IPS-NIHi11 (cell line): ENCODE data around the gene BMP7.

Experiments
- DNase-seq: peaks from one replicate; pipeline ENCODE4 v3.0.0; 2012; ENCODE audit warnings: mixed read lengths, low spot score

BMP7 gene

DNA sequence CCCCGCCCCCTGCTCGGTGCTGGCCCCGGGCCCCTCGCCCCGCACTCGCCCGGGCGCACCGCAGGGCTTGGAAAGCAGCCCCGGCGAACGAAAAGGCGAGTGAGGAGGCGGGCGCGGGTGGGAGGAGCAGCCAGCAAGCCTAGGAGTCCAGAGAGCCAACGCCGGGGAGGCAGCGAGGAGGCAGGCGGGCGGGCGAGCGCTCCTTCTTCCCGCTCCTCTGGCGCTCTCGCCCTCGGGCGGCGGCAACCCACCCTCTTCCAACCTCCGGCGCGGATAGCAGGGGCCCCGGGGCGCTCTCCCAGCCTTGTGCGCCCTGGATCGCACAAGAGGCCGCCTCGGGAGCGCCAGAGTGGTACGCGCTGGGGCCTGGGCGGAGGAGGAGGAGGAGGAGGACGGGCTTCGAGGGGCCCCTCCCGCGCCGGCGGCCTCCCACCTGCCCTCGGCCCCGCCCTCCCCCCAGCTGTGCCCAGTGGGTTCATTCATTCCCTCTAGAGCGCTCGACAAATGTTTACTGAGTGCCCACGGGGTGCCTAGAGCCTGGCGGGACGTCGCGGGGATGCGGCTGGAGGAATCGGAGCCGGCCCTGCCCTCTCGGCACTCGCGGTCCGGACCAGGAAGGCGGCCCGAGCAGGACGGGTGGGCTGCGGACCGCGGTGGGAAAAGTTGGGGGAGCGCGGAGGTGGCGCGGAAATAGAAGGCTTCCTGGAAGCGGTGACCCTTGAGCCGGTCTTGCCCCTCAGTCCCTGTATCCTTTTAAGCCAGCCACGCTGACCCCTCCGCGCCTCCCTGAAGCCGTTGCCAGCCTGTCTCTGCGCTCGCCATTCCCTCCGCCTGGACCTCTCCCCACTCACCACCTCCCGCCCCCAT, at the start of gene BMP7:
TSS of gene BMP7 (minus strand) at position 351 of the 867 bp plus-strand sequence. CDS start 519 bp downstream, outside the sequence.
- peak; percentile 69 for DNase-seq

DNA sequence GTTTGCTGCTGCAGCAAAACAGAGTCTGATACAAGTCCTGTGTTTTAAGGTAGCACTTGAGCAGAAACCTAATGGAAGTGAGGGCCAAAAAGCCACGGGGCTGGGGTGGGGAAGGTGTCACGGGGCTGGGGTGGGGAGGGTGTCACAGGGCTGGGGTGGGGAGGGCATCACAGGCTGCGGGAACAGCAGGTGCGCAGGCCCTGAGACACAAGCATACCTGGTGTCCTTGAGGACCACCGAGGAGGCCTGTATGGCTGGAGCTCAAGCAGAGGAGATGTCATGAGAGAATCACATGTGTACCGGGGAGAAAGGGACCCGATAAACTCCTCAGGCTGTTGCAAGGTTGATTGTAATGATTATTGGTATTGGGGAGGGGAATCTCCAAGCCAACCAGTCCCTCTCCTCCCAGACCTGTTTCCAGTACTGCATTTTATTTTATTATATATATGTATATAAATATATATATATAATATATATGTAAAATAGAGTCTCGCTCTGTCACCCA, 49.6 kb upstream of the BMP7 start:
- no peak for DNase-seq

DNA sequence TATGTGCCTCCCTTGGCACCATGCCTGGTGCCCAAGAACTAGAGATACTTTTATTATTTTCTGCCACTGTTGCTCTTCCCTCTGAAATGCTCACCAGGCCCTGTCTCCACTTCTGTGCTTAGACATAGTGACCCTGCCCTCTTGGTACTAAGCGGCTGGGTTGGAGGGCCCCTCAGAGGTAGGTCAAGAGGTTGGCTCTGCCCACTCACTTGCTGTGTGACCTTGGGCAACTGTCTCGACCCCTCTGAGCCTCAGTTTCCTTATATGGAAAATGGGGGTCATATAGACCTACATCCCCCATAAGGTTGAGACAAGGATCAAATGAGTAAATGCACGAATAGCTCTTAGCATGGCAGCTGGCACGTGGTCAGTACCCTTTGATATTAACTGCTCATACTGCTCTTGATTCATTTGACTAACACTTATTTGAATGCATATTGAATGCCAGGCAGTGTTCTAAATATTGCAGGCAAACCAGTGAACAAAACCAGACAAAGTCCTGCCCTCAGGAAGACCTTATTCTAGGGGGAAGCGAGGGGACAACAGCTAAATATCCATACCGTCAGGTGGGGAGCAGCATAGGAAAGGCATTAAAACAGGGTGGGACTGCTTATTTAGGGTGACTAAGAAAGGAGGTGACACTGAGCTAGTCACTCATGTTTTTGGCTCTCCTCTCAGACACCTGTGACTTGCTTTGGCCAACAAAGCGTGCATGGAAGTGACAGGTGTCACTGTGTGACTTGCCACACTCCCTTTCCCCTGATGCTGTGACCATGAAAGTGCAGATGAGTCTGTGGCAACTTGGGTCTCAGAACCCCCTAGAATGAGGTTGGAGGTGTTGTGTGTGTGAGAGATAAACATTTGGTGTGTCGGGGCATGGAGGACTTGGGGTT, 48.9 kb upstream of the BMP7 start:
- DNase-seq: no peak

DNA sequence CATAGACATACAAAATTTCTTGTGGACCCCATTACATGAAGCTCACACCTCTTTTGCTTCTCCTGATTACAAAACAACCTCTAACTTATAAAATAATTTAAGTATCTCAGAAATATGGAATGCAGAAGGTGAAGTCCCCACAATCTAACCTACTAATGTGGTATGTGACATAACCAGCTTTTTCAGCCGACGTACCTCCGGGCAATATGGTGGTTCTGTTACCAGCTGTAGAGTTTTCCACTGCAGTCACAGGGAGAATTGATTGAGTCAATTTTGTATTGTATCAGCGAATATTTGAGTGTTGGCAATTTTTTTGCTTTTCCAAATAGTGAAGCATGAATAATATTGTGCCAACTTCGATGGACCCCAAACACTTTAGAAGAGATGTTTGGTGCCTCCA, 47.5 kb upstream of the BMP7 start:
- no peak for DNase-seq

DNA sequence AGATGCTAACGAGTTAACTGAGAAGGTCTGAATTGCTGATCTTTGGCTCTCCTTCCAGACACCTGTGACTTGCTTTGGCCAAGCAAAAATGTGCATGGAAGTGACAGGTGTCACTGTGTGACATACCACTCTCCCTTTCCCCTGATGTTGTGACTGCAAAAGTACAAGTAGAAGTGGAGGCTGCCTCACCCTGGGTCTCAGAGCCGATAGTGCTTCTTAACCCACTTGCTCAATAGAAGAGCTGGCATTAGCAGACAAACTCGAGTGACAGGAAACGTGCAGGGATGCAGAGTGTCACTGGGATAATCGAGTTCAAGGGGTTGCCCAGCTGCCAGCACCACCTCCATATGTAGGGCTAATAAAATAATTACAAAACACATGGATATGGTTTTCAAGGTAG, 46.8 kb upstream of the BMP7 start:
- no peak for DNase-seq

DNA sequence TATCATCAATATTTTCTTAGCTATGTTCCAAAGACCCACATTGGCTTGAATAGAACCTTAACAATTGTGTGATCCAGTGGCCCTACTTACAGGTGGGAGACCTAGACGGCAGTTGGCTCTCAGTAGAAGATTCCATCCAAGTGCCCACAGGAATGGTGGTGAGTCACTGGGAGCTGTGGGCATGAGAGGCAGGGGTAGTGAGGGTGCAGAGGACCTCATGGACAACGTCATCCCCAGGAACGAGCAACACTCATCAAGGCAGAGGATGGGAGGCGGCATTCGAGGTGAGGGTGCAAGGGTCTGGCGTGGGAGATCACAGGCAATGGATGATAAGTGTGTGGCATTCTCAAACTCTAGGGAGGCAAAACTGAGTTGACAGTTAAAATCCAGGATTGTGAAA, 45.7 kb upstream of the BMP7 start:
- DNase-seq: no peak

DNA sequence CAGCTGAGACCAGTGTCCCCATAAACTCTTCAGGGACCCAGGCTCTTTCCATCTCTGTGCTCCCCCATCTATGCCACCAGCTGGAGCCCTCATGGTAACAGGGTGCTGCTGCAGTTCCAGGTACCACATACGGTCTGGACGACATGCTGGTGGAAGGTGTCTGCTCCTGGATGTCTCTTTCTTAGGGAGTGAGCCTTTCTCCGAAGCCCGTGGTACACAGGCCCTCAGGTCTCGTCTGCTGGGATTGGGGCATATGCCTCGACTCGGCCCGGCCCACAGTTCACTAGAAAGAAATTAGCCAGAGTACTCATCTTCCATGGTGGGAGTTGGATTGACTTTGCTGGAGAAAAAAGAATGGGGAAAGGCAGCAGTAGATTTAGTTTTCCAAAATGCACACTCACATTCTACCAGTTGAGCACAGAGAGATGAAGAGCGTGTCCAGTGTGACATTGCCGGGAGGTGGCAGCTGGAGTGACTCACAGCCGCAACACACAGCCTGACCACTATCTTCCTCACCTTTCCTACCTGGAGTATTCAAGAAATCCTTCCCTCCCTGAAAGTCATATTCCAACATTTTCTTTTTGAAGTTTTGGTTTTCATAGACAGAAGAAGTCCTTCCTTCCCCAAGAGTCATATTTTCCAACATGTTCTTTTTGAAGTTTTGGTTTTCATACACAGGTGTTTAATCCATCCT, 44.5 kb upstream of the BMP7 start:
- no peak for DNase-seq

DNA sequence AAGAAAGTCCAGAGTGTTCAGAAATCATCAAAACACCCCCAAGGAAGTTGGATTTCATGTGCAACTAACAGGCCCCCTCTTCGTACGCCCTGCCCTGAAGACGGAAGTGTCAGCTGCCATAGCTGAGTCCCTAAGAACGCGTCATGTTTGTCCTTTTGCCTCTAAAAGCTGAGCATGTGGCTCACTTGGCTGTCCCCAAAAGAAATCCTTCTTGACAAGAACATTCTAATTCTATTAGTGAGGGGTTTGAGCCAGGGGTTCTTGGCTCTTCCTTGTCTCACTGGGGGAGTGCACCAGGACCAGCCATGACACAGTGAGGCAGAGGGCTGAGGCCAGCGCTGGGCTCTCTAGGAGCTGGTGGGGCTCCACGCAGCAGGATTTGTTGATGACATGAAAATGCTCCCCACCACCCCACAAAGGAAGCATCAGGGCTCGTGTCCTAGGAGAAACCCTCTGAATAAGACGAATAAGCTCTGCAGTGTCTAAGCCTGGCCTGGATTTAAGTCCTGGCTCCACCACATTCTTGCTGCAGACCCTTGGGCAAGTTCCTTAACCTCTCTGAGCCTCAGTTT, 43.2 kb upstream of the BMP7 start:
- no peak for DNase-seq

DNA sequence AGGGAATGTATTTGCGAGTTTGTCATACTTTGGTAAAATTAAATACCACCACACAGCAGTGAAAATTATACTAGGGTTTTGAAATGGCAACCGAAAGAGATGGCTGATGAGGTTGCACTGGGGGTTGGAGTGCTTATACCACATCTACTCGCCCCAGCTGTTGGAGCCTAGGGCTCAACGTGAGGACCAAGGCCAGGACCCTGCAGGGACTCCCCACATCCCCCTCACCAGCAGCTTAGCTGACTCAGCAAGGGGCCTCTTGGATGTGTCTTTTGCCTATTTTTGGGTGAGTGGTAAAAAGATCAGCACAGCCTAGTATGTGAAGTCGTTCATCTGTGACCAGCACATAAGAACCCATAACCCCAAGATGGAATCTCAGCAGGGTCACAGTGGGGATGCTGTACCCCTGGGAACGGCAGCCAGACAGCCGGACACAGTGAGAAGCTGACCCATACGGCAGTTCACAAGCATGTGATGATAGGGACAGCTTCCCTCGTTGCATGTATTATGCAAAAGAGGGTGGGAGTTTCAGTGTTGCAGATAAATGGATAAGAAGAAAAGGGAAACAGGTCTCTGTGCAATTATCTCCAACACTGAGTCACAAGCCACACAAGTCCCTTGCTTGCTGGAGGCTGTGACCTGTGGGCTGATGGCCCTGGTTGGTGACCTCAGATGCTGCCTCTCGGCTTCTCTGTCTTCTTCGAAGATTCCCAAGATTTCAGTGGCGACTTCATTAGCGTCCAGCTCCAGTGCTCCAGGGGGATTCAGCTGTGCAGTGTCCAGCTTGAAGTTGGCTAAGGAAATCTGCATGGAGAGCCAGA, 42.2 kb upstream of the BMP7 start:
- no peak for DNase-seq

DNA sequence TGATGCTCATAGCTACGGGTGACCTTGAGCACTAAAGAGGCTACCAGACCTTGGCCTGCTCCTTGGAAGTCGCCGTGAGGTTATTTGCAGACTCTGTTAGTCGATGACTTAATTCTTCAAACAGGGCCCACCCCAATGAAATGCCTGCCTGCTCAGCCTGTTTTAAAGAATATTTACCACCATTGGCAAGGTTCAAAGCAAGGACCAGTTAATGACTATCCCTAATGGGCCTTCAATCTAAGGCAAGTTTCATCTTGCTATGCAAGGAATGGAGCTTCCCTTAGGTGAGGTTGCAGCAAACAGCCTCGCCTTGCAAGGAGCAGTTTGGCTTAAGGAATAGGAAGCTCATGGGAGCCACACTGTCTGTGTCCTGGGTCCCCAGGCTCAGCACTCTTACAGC, 40.3 kb upstream of the BMP7 start:
- no peak for DNase-seq

DNA sequence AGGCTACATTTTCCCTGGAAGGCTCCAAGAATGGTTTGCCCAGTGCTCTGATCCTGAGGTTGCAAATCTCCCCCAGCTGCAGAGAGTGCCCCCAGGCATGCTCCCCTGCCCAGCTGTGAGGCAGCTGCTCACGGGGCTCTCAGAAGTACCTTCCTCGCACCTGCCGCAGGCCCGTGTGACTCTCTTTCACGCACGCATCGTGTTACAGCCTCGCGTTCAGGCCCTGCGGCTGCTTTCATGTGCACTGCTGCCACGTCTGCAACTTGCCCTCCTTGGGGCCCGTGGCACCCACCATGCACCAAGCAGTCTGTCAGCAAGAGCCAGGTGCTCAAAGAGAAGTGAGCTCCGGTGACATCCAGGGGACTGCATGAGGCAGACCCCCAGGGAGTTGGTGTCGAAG, 34.6 kb upstream of the BMP7 start:
- DNase-seq: no peak

DNA sequence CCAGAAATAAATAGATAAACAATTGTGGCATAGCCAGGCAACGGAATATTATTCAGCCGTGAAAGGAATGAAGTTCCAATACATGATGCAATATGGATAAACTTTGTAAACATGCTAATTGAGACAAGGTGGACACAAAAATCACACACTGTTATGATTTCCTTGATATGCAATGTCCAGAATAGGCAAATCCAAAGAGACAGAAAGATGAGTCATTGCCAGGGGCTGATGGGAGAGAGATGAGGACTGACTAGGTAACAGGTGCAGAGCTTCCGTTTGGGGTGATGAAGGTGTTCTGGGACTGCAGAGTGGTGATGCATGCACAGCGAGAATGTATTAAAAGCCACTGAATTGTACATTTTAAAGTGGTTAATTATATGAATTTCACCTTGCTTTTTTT, 32.0 kb upstream of the BMP7 start:
- no peak for DNase-seq

DNA sequence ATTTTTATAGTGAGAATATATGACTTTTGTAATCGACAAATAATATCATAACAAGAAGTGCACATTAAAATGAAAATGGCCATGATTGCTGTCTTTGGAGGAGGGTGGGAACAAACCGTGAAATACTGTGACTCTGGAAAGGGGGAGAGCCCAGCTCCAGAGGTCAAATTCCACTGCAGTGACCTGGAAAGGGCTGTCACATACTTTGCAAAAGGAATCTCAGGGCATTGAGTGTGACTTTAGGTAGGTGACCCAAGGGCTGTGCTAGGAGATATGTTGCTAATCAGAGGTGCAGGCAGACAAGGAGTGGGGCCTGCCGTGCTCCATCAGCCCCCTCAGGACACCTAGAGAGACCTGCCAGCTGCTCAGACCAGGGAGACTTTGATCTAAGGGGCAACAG, 28.1 kb upstream of the BMP7 start:
- DNase-seq: no peak

DNA sequence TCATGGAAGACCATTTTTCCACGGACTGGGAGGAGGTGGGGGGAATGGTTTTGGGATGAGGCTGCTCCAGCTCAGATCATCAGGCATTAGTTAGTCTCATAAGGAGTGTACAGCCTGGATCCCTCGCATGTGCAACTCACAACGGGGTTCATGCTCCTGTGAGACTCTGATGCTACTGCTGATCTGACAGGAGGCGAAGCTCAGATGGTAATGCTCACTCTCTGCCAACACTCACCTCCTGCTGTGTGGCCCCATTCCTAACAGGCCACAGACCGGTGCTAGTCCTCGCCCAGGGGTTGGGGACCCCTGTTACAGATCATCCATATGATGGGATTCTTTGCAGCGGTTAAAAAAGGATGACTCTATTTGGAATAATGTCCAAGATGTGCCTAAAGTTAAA, 27.6 kb upstream of the BMP7 start:
- no peak for DNase-seq

DNA sequence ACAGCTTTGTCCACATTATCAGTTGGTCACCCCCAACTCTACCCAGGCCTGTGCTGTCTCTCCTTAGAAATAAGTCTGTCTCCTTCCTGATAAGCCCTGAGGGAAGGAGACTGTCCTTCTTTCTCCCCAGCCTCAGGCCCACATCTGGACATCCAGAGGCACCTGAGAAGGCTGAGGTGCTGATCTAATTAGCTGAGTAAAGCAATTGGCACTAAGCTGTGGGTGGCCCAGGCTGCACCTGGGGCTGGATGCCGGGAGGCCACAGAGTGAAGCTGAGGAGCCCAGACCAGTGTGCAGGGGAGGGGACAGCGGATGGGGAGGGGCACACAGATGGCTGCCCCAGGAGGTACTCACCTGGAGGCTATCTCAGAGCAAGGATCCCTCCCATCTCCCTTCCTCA, 26.2 kb upstream of the BMP7 start:
- DNase-seq: no peak

DNA sequence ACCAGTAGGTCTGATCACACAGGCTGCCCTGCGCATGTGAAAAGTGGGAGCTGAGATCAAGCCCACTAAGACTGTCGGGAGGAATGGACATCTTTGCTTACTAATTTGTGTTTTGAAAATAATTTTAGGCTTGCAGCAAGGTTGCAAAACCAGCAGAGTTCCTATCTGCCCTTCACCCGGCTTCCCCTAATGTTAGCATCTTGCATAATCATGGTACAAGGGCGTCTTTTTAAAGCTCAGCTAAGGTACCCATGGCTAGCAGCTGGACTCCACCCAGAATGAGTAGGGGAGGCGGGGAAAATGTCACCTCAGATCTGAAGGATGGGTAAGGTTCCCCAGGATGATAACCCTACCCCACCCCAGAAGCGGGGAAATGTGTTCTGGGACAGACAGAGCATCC, 25.3 kb upstream of the BMP7 start:
- no peak for DNase-seq

DNA sequence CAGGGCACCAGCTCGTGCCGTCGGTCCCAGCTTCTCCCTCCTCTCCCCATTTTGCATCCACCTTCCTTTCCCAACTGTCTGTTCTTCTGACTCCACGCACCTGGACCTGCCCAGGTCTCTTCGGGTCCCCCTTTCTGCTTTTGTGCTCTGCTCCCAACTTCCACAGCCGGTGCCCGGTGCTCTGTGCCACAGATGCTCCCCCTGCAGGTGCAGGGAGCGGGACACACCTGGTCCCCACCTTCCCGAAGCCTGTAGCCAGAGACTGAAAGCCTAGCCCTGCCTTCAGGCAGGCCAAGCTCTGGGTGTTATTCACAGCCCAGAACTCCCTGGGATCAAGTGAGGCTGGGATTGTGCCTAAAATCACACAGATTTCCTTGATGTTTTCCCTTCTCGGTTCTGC, 24.6 kb upstream of the BMP7 start:
- DNase-seq: peak; percentile 61

DNA sequence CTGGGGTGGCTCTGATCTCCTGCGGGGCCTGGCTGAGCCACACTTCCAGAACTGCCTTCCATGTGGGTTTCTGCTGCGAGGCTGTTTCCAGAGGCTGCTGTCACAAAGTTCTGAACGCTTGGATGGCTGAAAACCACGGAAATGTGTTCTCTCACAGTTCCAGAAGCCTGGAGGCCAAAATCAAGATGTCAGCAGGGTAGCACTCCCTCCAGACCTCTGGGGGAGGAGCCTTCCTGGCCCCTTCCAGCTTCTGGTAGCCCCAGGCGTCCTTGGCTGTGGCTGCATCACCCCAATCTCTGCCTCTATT, 23.7 kb upstream of the BMP7 start:
- no peak for DNase-seq

DNA sequence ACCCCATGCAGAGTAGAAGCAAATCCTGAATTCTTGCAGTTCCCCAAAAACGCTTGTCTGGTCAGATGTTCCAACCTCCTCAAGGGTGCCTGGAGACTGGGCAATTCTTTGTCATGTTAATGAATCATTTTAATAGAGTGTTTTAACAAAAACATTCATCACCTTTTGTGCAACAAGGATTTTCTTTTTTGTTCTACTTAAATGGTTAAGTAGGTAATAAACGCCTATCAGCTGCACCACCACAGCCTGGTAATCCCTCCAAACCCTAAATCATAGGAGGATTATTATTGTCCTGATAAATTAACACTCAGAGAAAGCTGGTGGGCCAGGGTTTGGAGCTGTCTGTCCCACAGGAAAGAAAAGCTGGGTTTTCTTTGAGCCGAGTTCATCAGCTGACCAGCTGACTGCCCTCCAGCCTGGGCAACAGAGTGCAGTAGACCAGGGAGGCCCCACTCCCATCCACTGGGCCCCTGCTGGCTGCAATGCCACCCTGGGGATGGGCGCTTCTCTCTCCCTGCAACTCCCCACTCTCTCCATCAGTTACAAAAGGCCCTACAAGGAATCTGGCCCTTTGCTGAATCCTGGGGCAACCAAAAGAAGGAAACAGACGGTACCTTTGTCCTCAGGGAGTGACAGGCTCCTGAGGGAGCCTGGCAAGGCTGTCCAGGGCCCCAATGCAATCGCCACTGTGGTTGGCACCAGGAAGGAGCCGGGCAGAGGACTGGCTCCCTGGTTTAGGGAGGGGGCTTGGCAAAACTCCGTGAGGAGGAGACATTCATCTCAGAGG, 23.1 kb upstream of the BMP7 start:
- no peak for DNase-seq

DNA sequence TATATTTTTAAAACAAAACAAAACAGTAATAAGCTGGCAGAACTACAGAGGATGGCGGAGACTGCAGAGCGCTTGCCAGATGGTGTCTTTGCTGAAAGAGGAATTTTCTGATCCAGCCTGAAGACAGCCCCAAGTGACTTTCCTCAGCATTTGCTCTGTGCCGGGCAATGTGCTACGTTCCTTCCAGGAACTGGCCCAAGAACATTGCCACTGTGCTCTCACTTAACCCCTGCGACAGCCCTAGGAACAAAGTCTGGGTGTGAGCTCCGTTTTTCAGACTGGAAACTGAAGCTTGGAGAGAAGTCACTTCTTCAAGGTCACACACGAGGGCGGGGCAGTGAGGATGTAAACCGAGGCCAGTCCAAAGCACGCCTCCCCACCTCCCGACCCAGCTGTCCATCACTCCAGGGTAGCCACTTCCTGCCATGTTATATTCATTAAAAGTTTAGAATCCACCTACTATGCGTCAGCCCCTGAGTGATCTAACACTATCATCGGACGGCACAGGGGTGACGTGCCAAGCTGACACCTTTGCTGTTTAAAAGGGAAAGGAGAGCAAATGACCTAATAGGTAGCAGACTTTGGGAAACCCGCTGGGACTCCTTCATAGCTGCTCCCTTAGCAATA, 22.3 kb upstream of the BMP7 start:
- DNase-seq: no peak
